Neural cell (in vitro differentiated cells): ENCODE measurements around the gene DDX39B. TPM values are rescaled to one million over a fixed set of nuclear protein-coding genes. Genes with fewer than 3 reads are reported as not detected.

Source experiments
- H2AFZ ChIP-seq: fragments of 200-600, 300-800 bp; sonication (generic), shearing (Covaris generic); 2 replicates; pipeline ENCODE4 v1.6.0; 2014; ENCODE audit warnings: low read depth, mild to moderate bottlenecking, antibody characterized with exemption, low read length, moderate library complexity
- H3F3A ChIP-seq: fragments of 200-600 bp; shearing (Covaris generic); 2 replicates; pipeline ENCODE4 v1.6.1; 2016; ENCODE audit warnings: mild to moderate bottlenecking, moderate library complexity, mixed read lengths, antibody characterized with exemption, low read length; ENCODE audit not compliant: insufficient read depth, poor library complexity, severe bottlenecking
- H3K27ac ChIP-seq: fragments of 200-600, 300-800 bp; sonication (generic), shearing (Covaris generic); 2 replicates; pipeline ENCODE4 v1.5.1; 2014; ENCODE audit warnings: mild to moderate bottlenecking, low read length, moderate library complexity
- H3K27me3 ChIP-seq: fragments of 300-800, 200-600 bp; sonication (generic), shearing (Covaris generic); 2 replicates; pipeline ENCODE4 v1.6.0; 2014; ENCODE audit warnings: mild to moderate bottlenecking, low read depth, low read length, moderate library complexity; ENCODE audit not compliant: insufficient read depth
- H3K36me3 ChIP-seq: fragments of 300-800, 200-600 bp; sonication (generic), shearing (Covaris generic); 2 replicates; pipeline ENCODE4 v1.5.1; 2014; ENCODE audit warnings: mild to moderate bottlenecking, antibody characterized with exemption, low read length, moderate library complexity; ENCODE audit not compliant: insufficient read depth
- H3K4me2 ChIP-seq: fragments of 300-800, 200-600 bp; sonication (generic), shearing (Covaris generic); 2 replicates; pipeline ENCODE4 v1.6.0; 2014; ENCODE audit warnings: mild to moderate bottlenecking, low read length
- H3K4me3 ChIP-seq: fragments of 300-800, 200-600 bp; sonication (generic), shearing (Covaris generic); 2 replicates; pipeline ENCODE4 v1.5.1; 2014; ENCODE audit warnings: mild to moderate bottlenecking, low read length, moderate library complexity
- H3K79me2 ChIP-seq: fragments of 200-600 bp; shearing (Covaris generic); replicated peaks from 2 replicates; pipeline ENCODE4 v1.6.0; 2014; ENCODE audit warnings: mild to moderate bottlenecking, low read length, moderate library complexity; ENCODE audit not compliant: insufficient read depth
- H3K9ac ChIP-seq: fragments of 300-800, 200-600 bp; sonication (generic), shearing (Covaris generic); 2 replicates; pipeline ENCODE4 v1.6.1; 2016; ENCODE audit warnings: mild to moderate bottlenecking, low read length, mixed read lengths
- H3K9me2 ChIP-seq: fragments of 200-600 bp; shearing (Covaris generic); 2 replicates; pipeline ENCODE4 v1.6.1; 2016; ENCODE audit warnings: mild to moderate bottlenecking, low read length, mixed read lengths; ENCODE audit not compliant: insufficient read depth
- H3K9me3 ChIP-seq: fragments of 200-600, 300-800 bp; sonication (generic), shearing (Covaris generic); 2 replicates; pipeline ENCODE4 v1.6.1; 2016; ENCODE audit warnings: mild to moderate bottlenecking, mixed run types, low read length, moderate library complexity, mixed read lengths
- H4K20me1 ChIP-seq: fragments of 200-600 bp; shearing (Covaris generic); 2 replicates; pipeline ENCODE4 v1.6.1; 2016; ENCODE audit warnings: mild to moderate bottlenecking, mixed run types; ENCODE audit not compliant: insufficient read depth
- EP300 ChIP-seq: fragments of 450-650 bp; conservative IDR thresholded peaks from 2 replicates; pipeline ENCODE4 v1.6.1; 2014; ENCODE audit warnings: antibody characterized with exemption, mild to moderate bottlenecking, moderate library complexity; ENCODE audit not compliant: poor library complexity, severe bottlenecking
- EZH2 ChIP-seq: fragments of 200-600, 300-800 bp; shearing (Covaris generic), sonication (generic); IDR thresholded peaks from 2 replicates; pipeline ENCODE4 v1.6.1; 2014; ENCODE audit warnings: antibody characterized with exemption, low read length, borderline replicate concordance, mild to moderate bottlenecking; ENCODE audit not compliant: insufficient read depth, poor library complexity, severe bottlenecking
- MXI1 ChIP-seq: fragments of 450-650 bp; conservative IDR thresholded peaks from 2 replicates; pipeline ENCODE4 v1.6.1; 2014; ENCODE audit warnings: antibody characterized with exemption, mild to moderate bottlenecking; ENCODE audit not compliant: poor library complexity, severe bottlenecking
- POLR2AphosphoS5 ChIP-seq: IDR thresholded peaks from 2 replicates; pipeline ENCODE4 v1.6.1; 2012
- RAD21 ChIP-seq: fragments of 450-650 bp; conservative IDR thresholded peaks from 2 replicates; pipeline ENCODE4 v1.6.1; 2014; ENCODE audit warnings: antibody characterized with exemption, mild to moderate bottlenecking, moderate library complexity
- SMC3 ChIP-seq: fragments of 450-650 bp; conservative IDR thresholded peaks from 2 replicates; pipeline ENCODE4 v1.6.1; 2014; ENCODE audit warnings: antibody characterized with exemption, mild to moderate bottlenecking, moderate library complexity; ENCODE audit not compliant: poor library complexity
- TAF1 ChIP-seq: IDR thresholded peaks from 2 replicates; pipeline ENCODE4 v1.6.1; 2012; ENCODE audit warnings: low read depth
- polyA plus RNA-seq: library from polyadenylated mRNA; depleted of rRNA; stranded (reverse); fragments of >200 nt; gene quantifications from 2 replicates; pipeline ENCODE4 v1.2.3, GENCODE V29; 2014
- TF ChIP-seq, protein P1 (sequence below): fragments of 450-650 bp; IDR thresholded peaks from 2 replicates; pipeline ENCODE4 v1.5.1; 2014; ENCODE audit warnings: antibody characterized with exemption, mild to moderate bottlenecking, moderate library complexity; ENCODE audit not compliant: poor library complexity, severe bottlenecking
- TF ChIP-seq, protein P2 (sequence below): IDR thresholded peaks from 2 replicates; pipeline ENCODE4 v1.6.1; 2012; ENCODE audit warnings: borderline replicate concordance

DDX39B gene
- polyA plus RNA-seq, 1 donor from 2014 or later, result 313 TPM

DNA sequence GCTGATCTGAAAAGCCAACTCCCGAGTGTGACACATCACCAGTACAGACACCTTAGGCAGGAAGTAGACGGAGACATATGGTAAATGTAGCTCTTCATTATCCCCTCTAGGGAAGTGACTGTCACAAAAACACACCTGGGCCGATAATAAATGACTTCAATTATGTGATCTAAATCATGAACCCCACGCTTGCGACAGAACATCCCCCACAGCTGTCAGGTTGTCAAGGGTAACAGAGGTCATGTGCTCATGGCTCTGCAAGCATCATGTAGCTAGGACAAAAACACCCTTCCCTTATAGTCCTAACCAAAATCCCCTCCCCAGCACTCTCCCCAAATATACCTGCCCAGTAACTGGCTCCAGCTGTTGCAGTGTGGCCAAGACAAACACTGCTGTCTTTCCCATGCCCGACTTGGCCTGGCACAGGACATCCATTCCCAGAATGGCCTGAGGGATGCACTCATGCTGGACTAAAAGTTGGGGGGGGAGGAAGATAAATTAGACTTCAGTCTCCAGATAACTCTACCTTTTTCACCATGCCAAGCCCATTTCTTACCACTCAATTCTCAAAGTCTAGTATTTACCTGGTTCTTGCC, 2.9 kb downstream of the DDX39B start:
- Histone ChIP-seq H3K27me3 (no peaks in the 10 kb centered on the region), H3K9ac (peak overlapping the region; percentile 98), H3K9me2 (no peaks in the 10 kb centered on the region), H3K36me3 (no peaks in the 10 kb centered on the region), H3K79me2 (peaks cover 70% of the 10 kb centered on the region), H3K4me3 (peak overlapping the region; percentile 86), H3K4me2 (peak overlapping the region; percentile 100), H3K27ac (no peak overlapping the region), H3K9me3 (no peaks in the 10 kb centered on the region), H3F3A (no peaks in the 10 kb centered on the region), H4K20me1 (peaks cover 46% of the 10 kb centered on the region), H2AFZ (no peak overlapping the region)
- TF ChIP-seq TAF1 (no peak), EP300 (no peak), EZH2 (no peak), SMC3 (no peak), POLR2AphosphoS5 (no peak), RAD21 (no peak), MXI1 (no peak)
- TF ChIP-seq, protein P1, sequence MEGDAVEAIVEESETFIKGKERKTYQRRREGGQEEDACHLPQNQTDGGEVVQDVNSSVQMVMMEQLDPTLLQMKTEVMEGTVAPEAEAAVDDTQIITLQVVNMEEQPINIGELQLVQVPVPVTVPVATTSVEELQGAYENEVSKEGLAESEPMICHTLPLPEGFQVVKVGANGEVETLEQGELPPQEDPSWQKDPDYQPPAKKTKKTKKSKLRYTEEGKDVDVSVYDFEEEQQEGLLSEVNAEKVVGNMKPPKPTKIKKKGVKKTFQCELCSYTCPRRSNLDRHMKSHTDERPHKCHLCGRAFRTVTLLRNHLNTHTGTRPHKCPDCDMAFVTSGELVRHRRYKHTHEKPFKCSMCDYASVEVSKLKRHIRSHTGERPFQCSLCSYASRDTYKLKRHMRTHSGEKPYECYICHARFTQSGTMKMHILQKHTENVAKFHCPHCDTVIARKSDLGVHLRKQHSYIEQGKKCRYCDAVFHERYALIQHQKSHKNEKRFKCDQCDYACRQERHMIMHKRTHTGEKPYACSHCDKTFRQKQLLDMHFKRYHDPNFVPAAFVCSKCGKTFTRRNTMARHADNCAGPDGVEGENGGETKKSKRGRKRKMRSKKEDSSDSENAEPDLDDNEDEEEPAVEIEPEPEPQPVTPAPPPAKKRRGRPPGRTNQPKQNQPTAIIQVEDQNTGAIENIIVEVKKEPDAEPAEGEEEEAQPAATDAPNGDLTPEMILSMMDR, result no peak
- TF ChIP-seq, protein P2, sequence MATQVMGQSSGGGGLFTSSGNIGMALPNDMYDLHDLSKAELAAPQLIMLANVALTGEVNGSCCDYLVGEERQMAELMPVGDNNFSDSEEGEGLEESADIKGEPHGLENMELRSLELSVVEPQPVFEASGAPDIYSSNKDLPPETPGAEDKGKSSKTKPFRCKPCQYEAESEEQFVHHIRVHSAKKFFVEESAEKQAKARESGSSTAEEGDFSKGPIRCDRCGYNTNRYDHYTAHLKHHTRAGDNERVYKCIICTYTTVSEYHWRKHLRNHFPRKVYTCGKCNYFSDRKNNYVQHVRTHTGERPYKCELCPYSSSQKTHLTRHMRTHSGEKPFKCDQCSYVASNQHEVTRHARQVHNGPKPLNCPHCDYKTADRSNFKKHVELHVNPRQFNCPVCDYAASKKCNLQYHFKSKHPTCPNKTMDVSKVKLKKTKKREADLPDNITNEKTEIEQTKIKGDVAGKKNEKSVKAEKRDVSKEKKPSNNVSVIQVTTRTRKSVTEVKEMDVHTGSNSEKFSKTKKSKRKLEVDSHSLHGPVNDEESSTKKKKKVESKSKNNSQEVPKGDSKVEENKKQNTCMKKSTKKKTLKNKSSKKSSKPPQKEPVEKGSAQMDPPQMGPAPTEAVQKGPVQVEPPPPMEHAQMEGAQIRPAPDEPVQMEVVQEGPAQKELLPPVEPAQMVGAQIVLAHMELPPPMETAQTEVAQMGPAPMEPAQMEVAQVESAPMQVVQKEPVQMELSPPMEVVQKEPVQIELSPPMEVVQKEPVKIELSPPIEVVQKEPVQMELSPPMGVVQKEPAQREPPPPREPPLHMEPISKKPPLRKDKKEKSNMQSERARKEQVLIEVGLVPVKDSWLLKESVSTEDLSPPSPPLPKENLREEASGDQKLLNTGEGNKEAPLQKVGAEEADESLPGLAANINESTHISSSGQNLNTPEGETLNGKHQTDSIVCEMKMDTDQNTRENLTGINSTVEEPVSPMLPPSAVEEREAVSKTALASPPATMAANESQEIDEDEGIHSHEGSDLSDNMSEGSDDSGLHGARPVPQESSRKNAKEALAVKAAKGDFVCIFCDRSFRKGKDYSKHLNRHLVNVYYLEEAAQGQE, result no peak

DNA sequence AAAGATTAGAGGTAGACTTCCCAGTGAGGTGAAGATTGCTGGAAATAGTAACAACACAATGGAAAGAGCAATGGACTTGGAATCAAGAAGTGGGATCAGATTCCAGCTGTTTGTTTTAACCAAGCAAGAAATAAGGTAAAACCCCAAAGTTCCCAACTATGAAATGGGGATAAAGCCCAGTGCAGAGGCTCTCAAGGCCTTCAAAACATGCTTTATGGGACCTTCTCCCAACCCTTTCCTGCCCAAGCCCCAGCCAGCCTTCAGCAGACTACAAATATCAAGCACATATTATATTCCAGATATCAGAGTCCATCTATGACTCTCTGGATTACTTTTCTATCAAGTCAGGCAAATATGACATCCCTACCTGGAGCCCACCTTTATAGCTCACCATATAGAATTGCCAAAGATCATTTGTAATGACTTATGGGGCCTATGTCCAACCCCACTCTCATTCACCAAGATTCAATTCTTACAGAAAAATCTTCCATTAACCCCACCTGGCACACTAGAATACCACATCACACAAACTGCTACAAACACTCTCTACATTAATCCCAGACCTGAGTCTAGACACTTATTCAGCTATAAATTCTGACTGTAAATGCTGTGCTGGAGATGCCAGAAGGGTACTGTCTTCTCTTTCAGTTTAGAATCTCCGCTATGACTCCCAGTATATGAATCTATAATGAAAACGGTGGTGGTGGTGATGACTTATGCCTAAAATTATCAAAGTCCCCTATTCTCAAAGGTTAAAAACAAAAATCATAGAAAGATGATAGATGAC, 6.1 kb downstream of the DDX39B start:
- Histone ChIP-seq H3K27ac (no peak overlapping the region), H3F3A (no peaks in the 10 kb centered on the region), H3K4me2 (no peak overlapping the region), H3K9me2 (no peaks in the 10 kb centered on the region), H3K79me2 (peaks cover 47% of the 10 kb centered on the region), H3K9ac (no peak overlapping the region), H3K9me3 (no peaks in the 10 kb centered on the region), H3K36me3 (no peaks in the 10 kb centered on the region), H3K27me3 (no peaks in the 10 kb centered on the region), H2AFZ (no peak overlapping the region), H4K20me1 (peaks cover 45% of the 10 kb centered on the region), H3K4me3 (no peak overlapping the region)
- TF ChIP-seq, protein P1, result no peak
- TF ChIP-seq TAF1 (no peak), POLR2AphosphoS5 (no peak), EP300 (no peak), RAD21 (no peak), EZH2 (no peak), MXI1 (no peak), SMC3 (no peak)
- TF ChIP-seq, protein P2, result no peak
